GM12878 (cell line): ENCODE results near the gene ITSN1. TPM values are rescaled to one million over a fixed set of nuclear protein-coding genes. Genes with fewer than 3 reads are reported as not detected.

ENCODE experiments used
- ATAC-seq: fragments of 200-7000 bp; cut with Tn5 transposase; 3 replicates; pipeline ENCODE4 v1.9.1; 2020; ENCODE audit warnings: mild to moderate bottlenecking, moderate library complexity
- BruUV-seq: library from RNA; stranded (reverse); fragments of 400-500 nt; replicated peaks from 2 replicates; lab custom pipeline; 2021; lab: Mats Ljungman, UMichigan
- CTCF ChIA-PET: fragments of 300-600 bp; sonication (Branson Sonifier 250); formaldehyde crosslinking; extraction: SDS; loops from one replicate; lab custom pipeline; 2021; ENCODE audit warnings: inconsistent platforms; lab: Yijun Ruan, JAX
- POLR2A ChIA-PET: fragments of 350-600 bp; formaldehyde crosslinking; extraction: SDS; loops from one replicate; lab custom pipeline; 2021; ENCODE audit warnings: inconsistent platforms; lab: Charles Lee
- RAD21 ChIA-PET: fragments of 300-600 bp; sonication (Branson Sonifier 250); formaldehyde crosslinking; loops from one replicate; lab custom pipeline; 2023; ENCODE audit warnings: antibody characterized with exemption; ENCODE audit not compliant: unreplicated experiment; lab: Charles Lee
- SMC1A ChIA-PET: fragments of 300-600 bp; sonication (Branson Sonifier 250); formaldehyde crosslinking; loops from one replicate; lab custom pipeline; 2023; ENCODE audit not compliant: unreplicated experiment, uncharacterized antibody; lab: Charles Lee
- DNase-seq: peaks from one replicate; pipeline ENCODE4 v3.0.0-alpha.2; 2011; ENCODE audit warnings: low read depth, low spot score
- FAIRE-seq: peaks from 3 replicates; lab custom pipeline; 2011; peaks lifted over from hg19 to GRCh38; lab: Jason Lieb, UNC
- H2AFZ ChIP-seq: 2 replicates; pipeline ENCODE4 v1.6.0; 2011; ENCODE audit warnings: low read depth, low read length, control low read depth; ENCODE audit not compliant: control insufficient read depth
- H3K27ac ChIP-seq: 2 replicates; pipeline ENCODE4 v1.5.1; 2011; ENCODE audit warnings: control low read depth; ENCODE audit not compliant: control insufficient read depth, insufficient read depth
- H3K27me3 ChIP-seq, 2 experiments: replicated peaks in 1 of 2; 2 replicates each; pipeline versions ENCODE4 v1.6.0 to v1.6.1; 2011; ENCODE audit warnings: low read length in 1 of 2; ENCODE audit not compliant: control insufficient read depth in 2 of 2, insufficient read depth in 2 of 2
- H3K36me3 ChIP-seq, 2 experiments: 2 replicates each; pipeline ENCODE4 v1.5.1; 2011; ENCODE audit warnings: low read length in 1 of 2; ENCODE audit not compliant: control insufficient read depth in 2 of 2, insufficient read depth in 2 of 2
- H3K4me1 ChIP-seq: 2 replicates; pipeline ENCODE4 v1.6.1; 2011; ENCODE audit warnings: mild to moderate bottlenecking, low read length, moderate library complexity, mixed read lengths; ENCODE audit not compliant: control insufficient read depth, insufficient read depth
- H3K4me2 ChIP-seq: 2 replicates; pipeline ENCODE4 v1.6.0; 2011; ENCODE audit warnings: control low read depth; ENCODE audit not compliant: control insufficient read depth, insufficient read depth
- H3K4me3 ChIP-seq: fragments of 200-600 bp; sonication (generic); 2 replicates; pipeline ENCODE4 v1.5.1; 2016
- H3K79me2 ChIP-seq: 2 replicates; pipeline ENCODE4 v1.6.0; 2011; ENCODE audit warnings: low read length; ENCODE audit not compliant: control insufficient read depth, insufficient read depth
- H3K9ac ChIP-seq: 2 replicates; pipeline ENCODE4 v1.8.0; 2011; ENCODE audit warnings: low read length, control low read depth, mixed read lengths; ENCODE audit not compliant: control insufficient read depth, insufficient read depth
- H3K9me3 ChIP-seq: replicated peaks from 3 replicates; pipeline ENCODE4 v1.5.1; 2011; ENCODE audit warnings: mild to moderate bottlenecking, low read length; ENCODE audit not compliant: control insufficient read depth, insufficient read depth
- H4K20me1 ChIP-seq: 2 replicates; pipeline ENCODE4 v1.6.0; 2011; ENCODE audit not compliant: control insufficient read depth, insufficient read depth
- PKNOX1 ChIP-seq: fragments of 450-650 bp; IDR thresholded peaks from 2 replicates; pipeline ENCODE4 v1.6.1; 2016; ENCODE audit warnings: mild to moderate bottlenecking
- RUNX3 ChIP-seq: IDR thresholded peaks from 2 replicates; pipeline ENCODE4 v1.6.1; 2012; ENCODE audit warnings: low read length, inconsistent platforms
- ZBTB11 ChIP-seq: fragments of 450-650 bp; formaldehyde crosslinking; IDR thresholded peaks from 2 replicates; pipeline ENCODE4 v1.5.0; 2022; ENCODE audit warnings: mild to moderate bottlenecking, missing genetic modification characterization
- ZBTB4 ChIP-seq: fragments of 450-650 bp; formaldehyde crosslinking; IDR thresholded peaks from 2 replicates; pipeline ENCODE4 v1.4.0; 2022; ENCODE audit warnings: mild to moderate bottlenecking, moderate library complexity
- WGBS: methylation state at CpG from one replicate; pipeline ENCODE4 v1.1.6; 2016; ENCODE audit warnings: low lambda C conversion rate; ENCODE audit not compliant: insufficient replicate concordance, insufficient coverage; ENCODE audit errors: missing lambda C conversion rate; 5-methylcytosine and 5-hydroxymethylcytosine counted together
- in situ Hi-C: fragments of 300-500 bp; cut with MboI; formaldehyde crosslinking; loops from 9 replicates; pipeline ENCODE4 v1.14.3; 2018; ENCODE audit warnings: mixed read lengths
- intact Hi-C: fragments of 100-400 bp; cut with micrococcal nuclease; formaldehyde crosslinking; loops from one replicate; pipeline ENCODE4 v1.14.2; 2022; ENCODE audit not compliant: unreplicated experiment
- polyA plus RNA-seq, 11 experiments: library from polyadenylated mRNA; depleted of rRNA in 4 of 11; unstranded in 6 of 11; stranded (reverse) in 5 of 11; fragments of >200 nt; fragmentation: Nextera tagmentation in 4 of 11; fragmentation: Illumina TruSeq in 1 of 11; extraction: Ambion mirVana in 4 of 11; extraction: Trizol in 1 of 11; gene quantifications; 1 replicate in 1 of 11; 2 replicates in 10 of 11; pipeline versions ENCODE4 v1.2.1 to v1.2.3, GENCODE V29; 2011 to 2016; ENCODE audit warnings: inconsistent platforms in 2 of 11, missing spikeins in 2 of 11, low read depth in 1 of 11
- total RNA-seq, 4 experiments: library from RNA; depleted of rRNA in 3 of 4; stranded (reverse); fragments of >200 nt in 3 of 4; fragmentation: Illumina TruSeq in 1 of 4; extraction: Trizol in 1 of 4; gene quantifications; 2 replicates each; pipeline versions ENCODE4 v1.2.1 to v1.2.3, GENCODE V29; 2013 to 2021

Gene ITSN1
- total and polyA plus RNA-seq, 10 of the 15 experiments (the other 5 are each of a cell fraction or from before 2014, with no cell fraction given): 0.89 to 10.6 (median 4.8) TPM

- intact Hi-C loops (loop anchor here (2.0 kb wide), 1 partner anchor 271 kb away; the partner anchor contains the start of gene ITSN1), in situ Hi-C loops (no loop called here)
- ChIA-PET CTCF (interaction anchor here (1.5 to 2.2 kb wide), 2 partner anchors 10 to 440 kb away, joined by 4 to 16 read pairs; no protein-coding TSS in a partner anchor), SMC1A (interaction anchor here (1.1 to 2.3 kb wide), 4 partner anchors 10 to 437 kb away, joined by 3 to 13 read pairs (median 4); no protein-coding TSS in a partner anchor), POLR2A (no interaction called here), RAD21 (interaction anchor here (1.0 to 1.4 kb wide), 5 partner anchors 9 to 438 kb away, joined by 3 to 11 read pairs (median 3); no protein-coding TSS in a partner anchor)
- no TSS peak for BruUV-seq
- WGBS: 22% methylated on average over 5 of the region's 5 CpGs
- Histone ChIP-seq H3K27me3 (no peaks in the 10 kb centered on the region), H2AFZ (no peak overlapping the region), H3K36me3 (peaks cover 4 to 33% of the 10 kb centered on the region in 2 experiments), H3K9ac (peak overlapping the region; percentile 99), H3K4me3 (peak overlapping the region; percentile 87), H4K20me1 (no peaks in the 10 kb centered on the region), H3K9me3 (no peaks in the 10 kb centered on the region), H3K4me2 (peak overlapping the region; percentile 93), H3K27ac (peak overlapping the region; percentile 95), H3K4me1 (no peaks in the 10 kb centered on the region; the same call in 1 of the 2 replicates), H3K79me2 (peaks cover 31% of the 10 kb centered on the region)
- DNase-seq: no peak
- TF ChIP-seq ZBTB4 (no peak), RUNX3 (0 out of 2 replicates have a peak, but pooled peaks have one; percentile 16), PKNOX1 (no peak), ZBTB11 (CRISPR knock-in tag) (no peak)
- FAIRE-seq: no peak
- ATAC-seq: peak; percentile 6; the same call in 2 of the 3 replicates
These were observed 271.9 kb downstream of the ITSN1 start for GRCh38 chr21:33914188-33914587.
